Memory B cell (primary cell): Measurements from ENCODE around the gene AMFR.

Experiments used
- ATAC-seq: fragments of 150-1000 bp; cut with Tn5 transposase; 2 replicates; pipeline ENCODE4 v1.10.0; 2021; ENCODE audit warnings: low read depth, mild to moderate bottlenecking, moderate library complexity
- DNase-seq, 2 donors: peaks; one replicate each; pipeline ENCODE4 v3.0.0; 2022; ENCODE audit warnings: low spot score in 2 of 2
- H3K27ac Mint-ChIP-seq: one replicate; pipeline ENCODE4 v1.8.0; 2022; ENCODE audit warnings: mild to moderate bottlenecking, moderate library complexity, mixed read lengths
- H3K27me3 Mint-ChIP-seq: one replicate; pipeline ENCODE4 v1.8.0; 2022; ENCODE audit warnings: mixed read lengths
- H3K36me3 Mint-ChIP-seq: one replicate; pipeline ENCODE4 v1.8.0; 2022; ENCODE audit warnings: mild to moderate bottlenecking, mixed read lengths
- H3K4me1 Mint-ChIP-seq: one replicate; pipeline ENCODE4 v1.8.0; 2022; ENCODE audit warnings: mixed read lengths
- H3K4me3 Mint-ChIP-seq: one replicate; pipeline ENCODE4 v1.8.0; 2022; ENCODE audit warnings: mild to moderate bottlenecking, moderate library complexity, mixed read lengths
- H3K9me3 Mint-ChIP-seq: one replicate; pipeline ENCODE4 v1.8.0; 2022; ENCODE audit warnings: mixed read lengths

The AMFR gene

GRCh38 chr16:56338566-56339318 lies 86.6 kb downstream of the AMFR start:
- Mint-ChIP-seq H3K36me3 (no peaks in the 10 kb centered on the region), H3K9me3 (no peaks in the 10 kb centered on the region), H3K27me3 (no peaks in the 10 kb centered on the region), H3K27ac (no peak overlapping the region), H3K4me3 (no peak overlapping the region), H3K4me1 (peaks cover 2% of the 10 kb centered on the region)
- ATAC-seq = no peak
- no peak for DNase-seq

GRCh38 chr16:56337858-56338325 lies 87.5 kb downstream of the AMFR start:
- ATAC-seq (no peak), DNase-seq (no peak)
- Mint-ChIP-seq H3K4me1 (peaks cover 2% of the 10 kb centered on the region), H3K27me3 (no peaks in the 10 kb centered on the region), H3K36me3 (no peaks in the 10 kb centered on the region), H3K27ac (no peak overlapping the region), H3K9me3 (no peaks in the 10 kb centered on the region), H3K4me3 (no peak overlapping the region)

GRCh38 chr16:56337131-56337857 lies 88.1 kb downstream of the AMFR start:
- H3K27ac Mint-ChIP-seq = no peak overlapping the region
- ATAC-seq = no peak
- DNase-seq = no peak
- H3K36me3 Mint-ChIP-seq = no peaks in the 10 kb centered on the region
- no peak overlapping the region for H3K4me3 Mint-ChIP-seq
- no peaks in the 10 kb centered on the region for H3K9me3 Mint-ChIP-seq
- peaks cover 1% of the 10 kb centered on the region for H3K27me3 Mint-ChIP-seq
- H3K4me1 Mint-ChIP-seq = peaks cover 2% of the 10 kb centered on the region

GRCh38 chr16:56336711-56337110 lies 88.6 kb downstream of the AMFR start:
- Mint-ChIP-seq H3K27me3 (peaks cover 3% of the 10 kb centered on the region), H3K4me3 (no peak overlapping the region), H3K27ac (no peak overlapping the region), H3K4me1 (peaks cover 2% of the 10 kb centered on the region), H3K9me3 (no peaks in the 10 kb centered on the region), H3K36me3 (no peaks in the 10 kb centered on the region)
- DNase-seq (no peak), ATAC-seq (no peak)

- Mint-ChIP-seq H3K27me3 (peaks cover 3% of the 10 kb centered on the region), H3K27ac (no peak overlapping the region), H3K36me3 (no peaks in the 10 kb centered on the region), H3K4me3 (no peak overlapping the region), H3K4me1 (peaks cover 2% of the 10 kb centered on the region), H3K9me3 (no peaks in the 10 kb centered on the region)
- DNase-seq (no peak), ATAC-seq (no peak)
Observed at GRCh38 chr16:56336071-56336688, 89.2 kb downstream of the AMFR start.

GRCh38 chr16:56334761-56335160 lies 90.6 kb downstream of the AMFR start:
- Mint-ChIP-seq H3K27me3 (peaks cover 3% of the 10 kb centered on the region), H3K9me3 (no peaks in the 10 kb centered on the region), H3K4me3 (no peak overlapping the region), H3K27ac (no peak overlapping the region), H3K4me1 (peaks cover 2% of the 10 kb centered on the region), H3K36me3 (no peaks in the 10 kb centered on the region)
- no peak for DNase-seq
- ATAC-seq = no peak

GRCh38 chr16:56332464-56333079 lies 92.8 kb downstream of the AMFR start:
- peaks cover 4% of the 10 kb centered on the region for H3K27me3 Mint-ChIP-seq
- no peaks in the 10 kb centered on the region for H3K4me1 Mint-ChIP-seq
- no peaks in the 10 kb centered on the region for H3K36me3 Mint-ChIP-seq
- H3K4me3 Mint-ChIP-seq = no peak overlapping the region
- no peak for ATAC-seq
- H3K9me3 Mint-ChIP-seq = no peaks in the 10 kb centered on the region
- H3K27ac Mint-ChIP-seq = no peak overlapping the region
- DNase-seq = no peak

GRCh38 chr16:56331915-56332314 lies 93.4 kb downstream of the AMFR start:
- Mint-ChIP-seq H3K4me3 (no peak overlapping the region), H3K27me3 (peaks cover 4% of the 10 kb centered on the region), H3K4me1 (no peaks in the 10 kb centered on the region), H3K27ac (no peak overlapping the region), H3K36me3 (no peaks in the 10 kb centered on the region), H3K9me3 (no peaks in the 10 kb centered on the region)
- ATAC-seq = no peak
- no peak for DNase-seq

- Mint-ChIP-seq H3K27ac (no peak overlapping the region), H3K9me3 (no peaks in the 10 kb centered on the region), H3K4me3 (no peak overlapping the region), H3K4me1 (no peaks in the 10 kb centered on the region), H3K27me3 (peaks cover 4% of the 10 kb centered on the region), H3K36me3 (no peaks in the 10 kb centered on the region)
- DNase-seq (no peak), ATAC-seq (no peak)
Observed at GRCh38 chr16:56331399-56331798, 93.9 kb downstream of the AMFR start.

- ATAC-seq = no peak
- no peak overlapping the region for H3K4me3 Mint-ChIP-seq
Observed at GRCh38 chr16:56330476-56330875, 94.9 kb downstream of the AMFR start.

GRCh38 chr16:56329887-56330286 lies 95.5 kb downstream of the AMFR start:
- no peak overlapping the region for H3K4me3 Mint-ChIP-seq
- ATAC-seq (no peak), DNase-seq (no peak)
- no peaks in the 10 kb centered on the region for H3K9me3 Mint-ChIP-seq
- H3K36me3 Mint-ChIP-seq = no peaks in the 10 kb centered on the region
- H3K4me1 Mint-ChIP-seq = no peaks in the 10 kb centered on the region
- H3K27ac Mint-ChIP-seq = no peak overlapping the region
- H3K27me3 Mint-ChIP-seq = peaks cover 4% of the 10 kb centered on the region

More at GRCh38 chr16:56330476-56330875, 94.9 kb downstream of the AMFR start:
- H3K36me3 Mint-ChIP-seq = no peaks in the 10 kb centered on the region
- H3K4me1 Mint-ChIP-seq = no peaks in the 10 kb centered on the region
- DNase-seq = no peak
- peaks cover 4% of the 10 kb centered on the region for H3K27me3 Mint-ChIP-seq
- no peaks in the 10 kb centered on the region for H3K9me3 Mint-ChIP-seq
- H3K27ac Mint-ChIP-seq = no peak overlapping the region

- ATAC-seq (no peak), DNase-seq (no peak)
- H3K27ac Mint-ChIP-seq = no peak overlapping the region
- no peak overlapping the region for H3K4me3 Mint-ChIP-seq
- H3K9me3 Mint-ChIP-seq = no peaks in the 10 kb centered on the region
- peaks cover 4% of the 10 kb centered on the region for H3K27me3 Mint-ChIP-seq
- no peaks in the 10 kb centered on the region for H3K4me1 Mint-ChIP-seq
- H3K36me3 Mint-ChIP-seq = no peaks in the 10 kb centered on the region
Observed at GRCh38 chr16:56328276-56329022, 96.9 kb downstream of the AMFR start.

GRCh38 chr16:56327929-56328258 lies 97.5 kb downstream of the AMFR start:
- Mint-ChIP-seq H3K4me3 (no peak overlapping the region), H3K4me1 (no peaks in the 10 kb centered on the region), H3K27ac (no peak overlapping the region), H3K36me3 (no peaks in the 10 kb centered on the region), H3K9me3 (no peaks in the 10 kb centered on the region), H3K27me3 (peaks cover 4% of the 10 kb centered on the region)
- no peak for ATAC-seq
- DNase-seq = no peak
